ENCODE data around the gene RWDD4. TPM values are rescaled to one million over a fixed set of nuclear protein-coding genes. Genes with fewer than 3 reads are reported as not detected.

RWDD4 gene
- total RNA-seq, 2 donors from 2014 or later: 20.3 to 23.7 TPM

- DNase-seq: no peak
- no peaks in the 10 kb centered on the region for H3K4me1 Mint-ChIP-seq
- peaks cover 48% of the 10 kb centered on the region for H3K36me3 Mint-ChIP-seq (ENCODE audit: low read depth)
- Histone ChIP-seq H3K27ac (ENCODE audit: low read depth, low read length) (no peak overlapping the region), H3K36me3 (ENCODE audit: control insufficient read depth, insufficient read depth, low read length) (peaks cover 59% of the 10 kb centered on the region), H3K4me3 (ENCODE audit: low read length) (no peak overlapping the region), H3K4me1 (ENCODE audit: control insufficient read depth, insufficient read depth, low read length) (no peaks in the 10 kb centered on the region), H3K9ac (ENCODE audit: extremely low read depth, low read length, poor library complexity, severe bottlenecking) (no peak overlapping the region), H3K9me3 (ENCODE audit: control insufficient read depth, low read length) (no peaks in the 10 kb centered on the region), H3K27me3 (ENCODE audit: control insufficient read depth, insufficient read depth, low read length, poor library complexity, severe bottlenecking) (no peaks in the 10 kb centered on the region)
- no peaks in the 10 kb centered on the region for H3K9me3 Mint-ChIP-seq
- 79% methylated on average over 4 of the region's 4 CpGs; no CpG with 5 or more reads in 1 of the 2 experiments for WGBS, 2 experiments (ENCODE audit: insufficient coverage in 1 of 2, insufficient read length in 1 of 2)
- no peak for TF ChIP-seq CTCF (conservative IDR thresholded peaks at IDR 0.05)
- H3K27me3 Mint-ChIP-seq (ENCODE audit: insufficient read depth): no peaks in the 10 kb centered on the region
- no peak overlapping the region for H3K27ac Mint-ChIP-seq
- H3K4me3 Mint-ChIP-seq: no peak overlapping the region
Observed at GRCh38 chr4:183675625-183676024, 16.6 kb upstream of the RWDD4 start.

- Mint-ChIP-seq H3K36me3 (ENCODE audit: low read depth) (peaks cover 45% of the 10 kb centered on the region), H3K27ac (no peak overlapping the region), H3K4me3 (no peak overlapping the region), H3K27me3 (ENCODE audit: insufficient read depth) (no peaks in the 10 kb centered on the region), H3K4me1 (no peaks in the 10 kb centered on the region), H3K9me3 (no peaks in the 10 kb centered on the region)
- Histone ChIP-seq H3K27ac (ENCODE audit: low read depth, low read length) (no peak overlapping the region), H3K27me3 (ENCODE audit: control insufficient read depth, insufficient read depth, low read length, poor library complexity, severe bottlenecking) (no peaks in the 10 kb centered on the region), H3K4me3 (ENCODE audit: low read length) (no peak overlapping the region), H3K9me3 (ENCODE audit: control insufficient read depth, low read length) (no peaks in the 10 kb centered on the region), H3K4me1 (ENCODE audit: control insufficient read depth, insufficient read depth, low read length) (no peaks in the 10 kb centered on the region), H3K36me3 (ENCODE audit: control insufficient read depth, insufficient read depth, low read length) (peaks cover 57% of the 10 kb centered on the region), H3K9ac (ENCODE audit: extremely low read depth, low read length, poor library complexity, severe bottlenecking) (no peak overlapping the region)
- peak; percentile 23 for TF ChIP-seq CTCF (conservative IDR thresholded peaks at IDR 0.05)
- DNase-seq: no peak
- WGBS, 2 experiments (ENCODE audit: insufficient coverage in 1 of 2, insufficient read length in 1 of 2): 81 to 90% methylated on average over 2 to 3 of the region's 3 CpGs
Observed at GRCh38 chr4:183674153-183674552, 15.2 kb upstream of the RWDD4 start.

- TF ChIP-seq CTCF (conservative IDR thresholded peaks at IDR 0.05): no peak
- no peaks in the 10 kb centered on the region for H3K4me1 ChIP-seq (ENCODE audit: control insufficient read depth, insufficient read depth, low read length)
- no peak overlapping the region for H3K27ac ChIP-seq (ENCODE audit: low read depth, low read length)
- no peak overlapping the region for H3K9ac ChIP-seq (ENCODE audit: extremely low read depth, low read length, poor library complexity, severe bottlenecking)
- H3K27me3 ChIP-seq (ENCODE audit: control insufficient read depth, insufficient read depth, low read length, poor library complexity, severe bottlenecking): no peaks in the 10 kb centered on the region
- Mint-ChIP-seq H3K9me3 (no peaks in the 10 kb centered on the region), H3K27ac (no peak overlapping the region), H3K4me1 (no peaks in the 10 kb centered on the region), H3K27me3 (ENCODE audit: insufficient read depth) (no peaks in the 10 kb centered on the region), H3K36me3 (ENCODE audit: low read depth) (peaks cover 50% of the 10 kb centered on the region), H3K4me3 (no peak overlapping the region)
- no peak for DNase-seq
- no peaks in the 10 kb centered on the region for H3K9me3 ChIP-seq (ENCODE audit: control insufficient read depth, low read length)
- H3K4me3 ChIP-seq (ENCODE audit: low read length): no peak overlapping the region
- WGBS, 2 experiments (ENCODE audit: insufficient coverage in 1 of 2, insufficient read length in 1 of 2): 81 to 89% methylated on average over 8 to 12 of the region's 12 CpGs
- peaks cover 70% of the 10 kb centered on the region for H3K36me3 ChIP-seq (ENCODE audit: control insufficient read depth, insufficient read depth, low read length)
Observed at GRCh38 chr4:183670960-183671555, 12.1 kb upstream of the RWDD4 start.

All from endodermal cell (in vitro differentiated cells).